Measurements from ENCODE around the gene SULT1C3.

DNA sequence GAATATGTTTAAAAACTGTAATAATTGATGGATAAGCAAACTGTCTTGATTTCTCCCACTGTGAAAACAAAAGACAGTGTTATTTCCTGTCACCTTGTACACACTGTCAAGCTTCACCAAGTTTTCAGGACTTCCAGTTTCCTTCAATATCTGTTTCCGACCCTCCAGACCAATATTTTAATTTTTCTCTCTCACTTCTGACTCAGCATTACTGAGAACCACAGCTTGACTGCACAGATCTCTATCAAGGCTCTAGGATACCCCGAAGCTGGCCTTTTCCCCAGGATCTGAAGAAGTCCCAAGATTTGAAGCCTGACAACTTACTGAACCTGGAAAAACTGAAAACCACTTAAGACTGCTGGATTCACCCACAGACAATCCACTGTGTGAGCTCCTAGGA, 13.2 kb upstream of the SULT1C3 start:
- TF ChIP-seq, protein P1, sequence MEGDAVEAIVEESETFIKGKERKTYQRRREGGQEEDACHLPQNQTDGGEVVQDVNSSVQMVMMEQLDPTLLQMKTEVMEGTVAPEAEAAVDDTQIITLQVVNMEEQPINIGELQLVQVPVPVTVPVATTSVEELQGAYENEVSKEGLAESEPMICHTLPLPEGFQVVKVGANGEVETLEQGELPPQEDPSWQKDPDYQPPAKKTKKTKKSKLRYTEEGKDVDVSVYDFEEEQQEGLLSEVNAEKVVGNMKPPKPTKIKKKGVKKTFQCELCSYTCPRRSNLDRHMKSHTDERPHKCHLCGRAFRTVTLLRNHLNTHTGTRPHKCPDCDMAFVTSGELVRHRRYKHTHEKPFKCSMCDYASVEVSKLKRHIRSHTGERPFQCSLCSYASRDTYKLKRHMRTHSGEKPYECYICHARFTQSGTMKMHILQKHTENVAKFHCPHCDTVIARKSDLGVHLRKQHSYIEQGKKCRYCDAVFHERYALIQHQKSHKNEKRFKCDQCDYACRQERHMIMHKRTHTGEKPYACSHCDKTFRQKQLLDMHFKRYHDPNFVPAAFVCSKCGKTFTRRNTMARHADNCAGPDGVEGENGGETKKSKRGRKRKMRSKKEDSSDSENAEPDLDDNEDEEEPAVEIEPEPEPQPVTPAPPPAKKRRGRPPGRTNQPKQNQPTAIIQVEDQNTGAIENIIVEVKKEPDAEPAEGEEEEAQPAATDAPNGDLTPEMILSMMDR (IDR thresholded peaks at IDR 0.05; ENCODE audit: control extremely low read depth in 1 of 3, insufficient read depth in 1 of 3, low read depth in 1 of 3, low read length in 3 of 3) = no peak
- TF ChIP-seq EP300 (IDR thresholded peaks at IDR 0.05; ENCODE audit: borderline replicate concordance in 1 of 2, low read depth in 2 of 2, low read length in 2 of 2) (no peak), ZNF274 (IDR thresholded peaks at IDR 0.05; ENCODE audit: borderline replicate concordance, extremely low read depth, low read length) (no peak), SP1 (IDR thresholded peaks at IDR 0.05; ENCODE audit: low read depth, low read length) (no peak), POLR2AphosphoS5 (IDR thresholded peaks at IDR 0.05; ENCODE audit: low read depth, low read length) (no peak), SRF (IDR thresholded peaks at IDR 0.05; ENCODE audit: low read depth, low read length) (no peak)
- TF ChIP-seq, protein P2, sequence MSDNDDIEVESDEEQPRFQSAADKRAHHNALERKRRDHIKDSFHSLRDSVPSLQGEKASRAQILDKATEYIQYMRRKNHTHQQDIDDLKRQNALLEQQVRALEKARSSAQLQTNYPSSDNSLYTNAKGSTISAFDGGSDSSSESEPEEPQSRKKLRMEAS (IDR thresholded peaks at IDR 0.05) = no peak

Data from H1 (cell line).